GM21381 (cell line): ENCODE results near the gene SIGLEC7.
"Not testable (repeated sequence)": the region's sequence is repeated elsewhere in the genome, so short reads cannot be mapped to it uniquely, and the experiment has no call there.

ENCODE experiments used
- ATAC-seq: cut with Tn5 transposase; IDR thresholded peaks from one replicate; pipeline ENCODE4 v1.9.1; 2021; ENCODE audit warnings: mild to moderate bottlenecking, moderate library complexity; ENCODE audit not compliant: unreplicated experiment

SIGLEC7 gene

DNA sequence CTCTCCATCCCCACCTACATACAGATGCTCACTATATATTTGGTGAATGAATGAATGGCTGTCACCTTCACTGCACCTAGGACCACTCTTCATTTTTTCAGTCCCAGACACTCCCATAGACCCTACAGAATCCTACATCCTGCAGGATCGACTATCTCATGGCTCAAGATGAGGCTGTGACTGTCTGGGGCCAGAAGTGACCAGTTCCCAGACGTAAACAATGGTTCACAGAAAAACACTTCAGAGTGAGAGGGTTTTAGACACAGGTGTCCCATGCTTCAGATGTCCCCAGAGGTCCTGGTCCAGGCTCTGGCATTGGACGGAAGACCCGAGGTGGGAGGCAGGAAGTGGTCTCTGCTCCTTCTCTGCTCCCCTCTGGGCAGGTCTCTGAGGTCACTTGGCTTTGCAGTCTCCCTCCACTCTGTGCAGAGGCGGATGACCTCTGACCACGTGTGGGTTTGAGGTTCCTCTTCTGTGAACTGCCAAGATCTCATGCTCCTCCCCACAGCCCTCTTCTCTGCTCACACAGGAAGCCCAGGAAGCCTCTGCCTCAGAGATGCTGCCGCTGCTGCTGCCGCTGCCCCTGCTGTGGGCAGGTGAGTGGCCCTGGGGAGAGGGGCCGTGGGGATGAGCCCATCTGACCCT lies 24.9 kb downstream of the SIGLEC7 start:
- ATAC-seq = no peak

DNA sequence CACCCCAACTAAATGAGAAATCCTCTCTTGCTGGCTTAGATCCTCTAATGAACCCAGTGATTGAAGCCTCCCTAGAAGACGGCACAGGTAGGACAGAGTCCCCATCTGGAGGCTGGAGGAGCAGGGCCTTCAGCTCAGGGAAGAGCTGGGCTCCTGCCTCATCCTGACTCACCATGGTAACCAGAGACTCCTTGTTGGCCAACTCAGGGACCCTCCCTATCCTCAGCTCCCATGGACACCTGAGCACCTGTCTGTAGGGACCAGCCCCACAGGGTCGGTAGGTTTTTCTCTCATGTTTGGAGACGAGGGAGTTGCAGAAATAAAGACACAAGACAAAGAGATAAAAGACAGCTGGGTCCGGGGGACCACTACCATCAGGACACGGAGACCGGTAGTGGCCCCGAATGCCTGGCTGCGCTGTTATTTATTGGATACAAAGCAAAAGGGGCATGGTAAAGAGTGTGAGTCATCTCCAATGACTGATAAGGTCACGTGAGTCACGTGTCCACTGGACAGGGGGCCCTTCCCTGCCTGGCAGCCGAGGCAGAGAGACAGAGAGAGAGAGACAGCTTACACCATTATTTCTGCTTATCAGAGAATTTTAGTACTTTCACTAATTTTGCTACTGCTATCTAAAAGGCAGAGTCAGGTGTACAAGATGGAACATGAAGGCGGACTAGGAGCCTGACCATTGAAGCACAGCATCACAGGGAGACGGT lies 26.6 kb downstream of the SIGLEC7 start:
- no peak for ATAC-seq

DNA sequence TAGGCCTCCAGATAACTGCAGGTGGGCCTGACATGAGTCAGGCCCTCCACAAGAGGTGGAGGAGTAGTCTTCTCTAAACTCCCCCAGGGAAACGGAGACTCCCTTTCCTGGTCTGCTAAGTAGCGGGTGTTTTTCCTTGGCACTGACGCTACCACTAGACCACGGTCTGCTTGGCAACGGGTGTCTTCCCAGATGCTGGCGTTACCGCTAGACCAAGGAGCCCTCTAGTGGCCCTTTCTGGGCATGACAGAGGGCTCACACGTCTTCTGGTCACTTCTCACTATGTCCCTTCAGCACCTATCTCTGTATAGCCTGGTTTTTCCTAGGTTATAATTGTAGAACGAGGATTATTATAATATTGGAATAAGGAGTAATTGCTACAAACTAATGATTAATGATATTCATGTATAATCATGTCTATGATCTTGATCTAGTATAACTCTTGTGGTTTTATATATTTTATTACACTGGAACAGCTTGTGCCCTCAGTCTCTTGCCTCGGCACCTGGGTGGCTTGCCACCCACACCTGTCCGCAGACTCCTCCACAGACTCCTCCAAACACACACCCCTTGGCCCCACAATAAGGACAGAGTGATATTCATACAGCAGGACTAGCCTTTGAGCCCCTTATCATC lies 27.3 kb downstream of the SIGLEC7 start:
- ATAC-seq = not testable (repeated sequence)

DNA sequence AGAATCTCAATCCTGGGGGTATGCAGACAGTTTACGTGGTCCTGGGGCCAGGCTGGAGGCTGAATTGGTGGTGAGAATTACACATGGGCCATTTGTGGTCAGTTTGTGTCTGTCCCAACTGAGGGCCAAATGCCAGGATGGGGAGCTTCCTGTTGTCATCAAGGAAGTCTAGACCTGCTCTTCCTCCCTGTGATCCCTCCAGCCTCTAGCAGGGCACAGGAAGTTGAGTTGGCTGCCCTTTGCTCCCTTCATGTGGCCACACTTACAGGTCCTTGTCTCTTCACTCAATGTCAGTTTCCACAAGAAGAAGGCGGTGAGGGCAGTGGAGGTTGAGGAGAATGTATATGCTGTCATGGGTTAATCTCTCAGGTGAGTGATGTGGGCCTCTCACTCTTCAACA lies 30.1 kb downstream of the SIGLEC7 start:
- no peak for ATAC-seq

DNA sequence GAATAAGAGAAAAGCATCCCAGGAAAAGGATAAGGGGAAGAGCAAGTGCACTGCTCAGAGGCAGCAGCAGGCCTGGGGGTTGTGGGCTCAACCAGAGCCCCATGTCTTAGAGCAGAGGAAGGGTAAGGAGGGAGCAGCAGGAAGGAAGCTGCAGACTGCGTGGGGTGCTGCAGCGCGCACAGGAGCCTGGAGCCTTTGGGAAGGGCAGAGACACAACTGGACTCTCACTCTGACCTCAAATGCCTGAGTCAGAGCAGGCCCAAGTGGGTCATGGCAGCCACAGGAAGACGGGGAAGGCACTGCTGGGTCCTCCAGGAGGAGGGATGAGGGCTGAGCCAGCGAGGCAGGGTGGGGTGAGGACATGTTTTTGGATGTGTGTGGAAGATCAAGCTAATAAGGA lies 31.6 kb downstream of the SIGLEC7 start:
- no peak for ATAC-seq

DNA sequence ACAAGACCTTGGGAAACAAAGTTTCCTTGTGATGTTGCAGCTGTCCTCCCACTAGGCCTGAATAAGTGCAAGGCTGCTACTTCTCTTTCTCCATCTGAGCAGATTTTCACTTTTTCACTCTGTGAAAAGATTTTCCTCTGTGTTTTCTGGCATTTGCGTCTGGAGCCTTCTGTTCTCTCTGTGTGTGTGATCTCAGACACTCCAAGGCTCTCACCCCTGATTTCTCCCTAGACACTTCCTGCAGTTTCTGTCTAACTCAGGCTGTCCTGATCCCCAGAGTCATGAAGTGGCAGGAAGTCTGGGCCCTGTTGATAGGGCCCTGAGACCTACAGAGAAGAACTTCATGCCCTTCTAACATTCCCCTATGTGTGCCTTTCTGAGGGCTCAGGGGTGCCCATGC lies 37.2 kb downstream of the SIGLEC7 start:
- no peak for ATAC-seq

DNA sequence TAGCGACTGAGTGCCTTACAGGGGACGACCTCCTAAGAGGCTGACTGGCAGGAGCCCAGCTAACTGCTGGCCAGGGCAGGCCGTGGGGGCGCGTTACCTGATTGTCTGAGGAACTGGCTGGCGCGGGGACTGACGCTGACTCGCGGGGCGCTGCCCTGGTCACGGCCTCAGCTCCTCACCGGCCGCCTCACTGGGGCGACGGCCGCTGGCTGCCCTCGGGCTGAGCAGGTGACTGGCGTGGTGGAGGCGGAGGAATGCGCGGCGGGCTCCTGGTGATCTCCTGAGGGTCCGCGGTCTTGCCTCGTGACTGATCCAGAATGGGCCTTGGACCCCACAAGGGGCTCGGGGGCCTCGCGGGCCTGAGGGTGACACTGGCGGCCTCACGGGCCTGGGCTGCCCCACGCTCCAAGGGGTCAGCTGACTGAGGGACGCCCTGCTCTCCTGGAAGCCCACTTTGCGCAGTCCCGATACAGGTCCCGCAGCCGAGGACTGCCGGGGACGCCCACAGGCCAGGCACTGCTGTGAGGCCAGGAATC lies 39.3 kb downstream of the SIGLEC7 start:
- no peak for ATAC-seq

DNA sequence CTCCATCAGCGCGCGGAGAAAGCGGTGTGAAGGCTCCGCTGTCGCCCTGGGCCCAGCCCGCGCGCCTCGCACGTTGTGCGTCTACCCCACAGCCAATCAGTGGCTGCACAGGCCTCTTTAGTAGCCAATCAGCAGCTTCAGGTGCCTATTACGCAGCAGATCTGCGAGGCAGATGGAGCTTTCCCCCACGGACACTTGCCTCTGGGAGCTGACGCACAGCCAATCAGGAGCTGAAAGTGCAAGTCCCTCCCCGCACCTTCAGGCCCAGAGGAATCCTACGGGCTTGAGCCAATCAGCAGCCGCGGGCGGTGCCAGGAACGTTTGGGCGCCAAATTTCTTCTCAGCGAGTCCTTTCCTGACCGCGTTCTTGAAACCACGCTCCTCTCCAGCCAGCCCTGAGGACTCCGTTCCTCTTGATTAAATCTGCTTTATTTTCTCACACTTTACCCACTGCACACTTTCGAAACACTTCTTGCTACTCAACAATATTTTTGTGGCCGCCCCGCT lies 39.9 kb downstream of the SIGLEC7 start:
- no peak for ATAC-seq

DNA sequence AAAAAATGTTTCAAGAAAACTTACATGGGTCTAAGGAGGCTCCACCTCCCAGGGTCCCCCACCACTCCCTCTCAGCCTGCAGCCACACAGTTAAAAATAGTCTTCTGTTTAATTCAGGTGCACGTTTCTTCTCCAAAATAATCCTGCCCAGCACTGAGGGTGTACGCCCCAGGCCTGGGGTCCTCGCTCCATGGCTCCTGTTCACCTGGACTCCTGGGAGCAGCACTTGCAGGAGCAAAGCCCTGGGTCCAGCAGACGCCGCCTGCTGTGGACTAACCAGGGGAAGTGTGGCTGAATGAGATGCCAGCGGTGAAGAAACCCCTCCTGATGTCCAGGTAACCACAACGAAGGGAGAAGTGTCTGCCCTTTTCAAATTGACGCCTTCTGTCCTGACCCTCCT lies 41.5 kb downstream of the SIGLEC7 start:
- ATAC-seq = no peak

DNA sequence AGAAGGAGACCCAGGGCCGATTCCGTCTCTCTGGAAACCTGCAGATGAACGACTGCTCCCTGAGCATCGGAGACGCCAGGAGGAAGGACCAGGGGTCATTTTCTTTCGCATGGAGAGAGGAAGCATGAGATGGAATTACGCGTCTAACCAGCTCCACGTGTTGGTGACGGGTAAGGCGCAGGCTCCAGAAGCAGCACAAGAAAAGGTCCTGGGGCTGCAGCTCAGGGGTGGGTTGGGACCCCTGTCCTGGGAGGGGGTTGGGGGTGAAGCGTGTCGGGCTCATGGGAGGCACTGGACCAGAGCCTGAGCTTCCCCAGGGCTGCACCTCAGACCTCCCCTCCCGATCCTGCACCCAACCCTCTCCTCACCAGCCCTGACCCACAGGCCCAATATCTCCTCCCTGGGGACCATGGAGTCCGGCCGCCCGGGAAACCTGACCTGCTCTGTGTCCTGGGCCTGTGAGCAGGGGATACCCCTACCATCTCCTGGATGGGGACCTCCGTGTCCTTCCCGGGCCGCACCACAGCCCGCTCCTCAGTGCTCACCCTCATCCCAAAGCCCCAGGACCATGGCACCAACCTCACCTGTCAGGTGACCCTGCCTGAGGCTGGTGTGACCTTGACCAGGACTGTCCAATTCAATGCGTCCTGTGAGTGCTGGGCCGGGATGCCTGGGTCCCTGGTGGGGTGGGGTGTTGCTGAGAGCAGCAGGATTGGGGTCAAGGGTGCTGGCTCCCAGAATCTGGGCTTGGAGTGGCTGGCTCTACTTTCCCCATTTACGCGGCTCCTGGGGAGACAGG lies 43.2 kb downstream of the SIGLEC7 start:
- no peak for ATAC-seq

DNA sequence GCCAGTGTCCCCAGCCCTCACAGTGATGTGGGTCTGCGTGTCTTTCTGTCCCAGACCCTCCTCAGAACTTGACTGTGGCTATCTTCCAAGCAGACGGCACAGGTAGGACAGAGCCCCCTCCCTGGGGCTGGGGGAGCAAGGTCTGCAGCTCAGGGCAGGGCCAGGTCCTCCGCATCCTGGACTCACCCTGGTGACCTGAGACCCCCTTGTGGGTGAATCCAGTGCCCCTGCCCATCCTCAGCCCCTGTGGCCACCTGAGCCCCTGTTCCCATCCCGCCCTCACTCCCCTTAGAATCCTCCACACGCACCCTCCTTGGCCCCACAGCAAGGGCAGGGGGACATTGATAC lies 43.7 kb downstream of the SIGLEC7 start:
- no peak for ATAC-seq

DNA sequence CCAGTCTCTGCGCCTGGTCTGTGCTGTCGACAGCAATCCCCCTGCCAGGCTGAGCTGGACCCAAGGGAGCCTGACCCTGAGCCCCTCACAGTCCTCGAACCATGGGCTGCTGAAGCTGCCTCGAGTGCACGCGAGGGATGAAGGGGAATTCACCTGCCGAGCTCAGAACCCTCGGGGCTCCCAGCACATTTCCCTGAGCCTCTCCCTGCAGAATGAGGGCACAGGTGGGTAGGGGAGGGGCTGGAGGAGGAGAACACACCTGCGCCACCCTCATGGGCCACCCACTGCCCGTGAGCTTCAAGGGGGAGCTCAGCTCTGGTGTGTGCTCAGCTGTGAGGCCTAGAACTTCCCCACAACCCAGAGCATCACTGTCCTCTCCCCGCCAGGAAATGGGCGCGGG lies 44.2 kb downstream of the SIGLEC7 start:
- no peak for ATAC-seq

DNA sequence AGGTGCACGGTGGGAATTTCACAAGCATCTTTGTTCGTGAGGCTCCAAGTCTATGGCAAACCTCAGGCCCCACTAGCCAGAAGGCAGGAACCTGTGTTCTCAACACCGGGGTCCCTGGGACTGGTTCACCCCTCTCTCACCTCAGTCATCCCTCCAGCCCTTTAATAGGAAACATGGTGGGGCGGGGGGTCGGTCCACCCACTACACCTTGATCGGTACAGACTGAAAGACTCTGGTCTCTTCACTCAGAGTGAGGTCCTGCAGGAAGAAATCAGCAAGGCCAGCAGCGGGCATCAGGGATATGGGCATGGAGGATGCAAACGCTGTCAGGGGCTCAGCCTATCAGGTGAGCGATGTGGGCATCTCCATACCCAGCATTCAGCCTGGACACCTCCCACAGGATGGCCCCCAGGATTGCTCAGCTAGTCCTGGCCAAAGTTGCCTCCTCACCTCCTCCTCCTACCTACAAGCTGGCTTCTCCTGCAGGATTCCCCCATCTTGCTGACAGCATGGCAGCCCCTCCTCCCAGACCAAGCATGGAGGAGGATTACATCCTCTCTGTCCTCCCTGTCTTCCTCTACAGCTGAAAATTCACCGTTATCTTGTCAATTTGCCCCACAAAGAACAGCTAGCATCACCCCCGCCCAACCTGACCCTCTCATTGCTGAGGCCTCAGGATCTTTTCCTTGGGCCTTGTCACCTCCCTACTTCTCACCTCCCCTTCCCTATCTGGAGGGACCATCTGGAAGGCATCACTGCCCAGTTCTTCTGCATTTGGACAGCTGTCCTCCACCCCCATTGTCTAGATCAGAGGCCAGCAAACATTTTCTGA lies 45.5 kb downstream of the SIGLEC7 start:
- no peak for ATAC-seq

DNA sequence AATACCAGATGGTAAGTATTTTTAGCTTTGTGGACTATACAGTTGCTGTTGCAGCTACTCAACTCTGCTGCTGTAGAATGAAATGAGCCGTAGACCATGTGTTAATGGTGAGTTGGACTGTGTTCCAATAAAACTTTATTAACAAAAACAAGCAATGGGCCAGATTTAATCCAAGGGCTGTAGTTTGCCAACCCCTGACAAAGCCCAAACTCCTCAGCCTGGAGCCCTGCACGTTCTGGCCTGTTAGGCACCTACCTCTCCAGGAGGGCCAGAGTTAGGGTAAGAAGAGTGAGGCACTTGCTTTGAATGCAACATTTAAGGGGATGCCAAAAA lies 46.1 kb downstream of the SIGLEC7 start:
- ATAC-seq = no peak

DNA sequence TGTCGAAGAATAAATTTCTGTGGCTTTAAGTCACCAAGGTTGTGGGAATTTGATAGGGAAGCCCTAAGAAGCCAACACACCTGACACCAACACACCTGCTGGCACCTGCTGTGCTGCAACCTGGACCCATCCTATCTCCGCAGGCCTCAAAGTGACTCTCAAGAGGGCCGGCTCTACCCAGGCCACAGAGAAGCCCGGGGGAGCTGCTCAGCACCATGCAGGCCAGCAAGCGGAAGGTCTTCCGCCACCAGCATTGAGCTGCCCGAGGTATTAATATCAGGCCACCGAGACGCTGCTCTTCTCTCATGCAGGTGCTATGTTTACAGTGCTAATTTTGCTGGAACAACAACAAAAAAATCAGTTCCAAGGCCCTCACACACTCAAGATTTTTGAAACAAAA lies 50.6 kb downstream of the SIGLEC7 start:
- no peak for ATAC-seq

DNA sequence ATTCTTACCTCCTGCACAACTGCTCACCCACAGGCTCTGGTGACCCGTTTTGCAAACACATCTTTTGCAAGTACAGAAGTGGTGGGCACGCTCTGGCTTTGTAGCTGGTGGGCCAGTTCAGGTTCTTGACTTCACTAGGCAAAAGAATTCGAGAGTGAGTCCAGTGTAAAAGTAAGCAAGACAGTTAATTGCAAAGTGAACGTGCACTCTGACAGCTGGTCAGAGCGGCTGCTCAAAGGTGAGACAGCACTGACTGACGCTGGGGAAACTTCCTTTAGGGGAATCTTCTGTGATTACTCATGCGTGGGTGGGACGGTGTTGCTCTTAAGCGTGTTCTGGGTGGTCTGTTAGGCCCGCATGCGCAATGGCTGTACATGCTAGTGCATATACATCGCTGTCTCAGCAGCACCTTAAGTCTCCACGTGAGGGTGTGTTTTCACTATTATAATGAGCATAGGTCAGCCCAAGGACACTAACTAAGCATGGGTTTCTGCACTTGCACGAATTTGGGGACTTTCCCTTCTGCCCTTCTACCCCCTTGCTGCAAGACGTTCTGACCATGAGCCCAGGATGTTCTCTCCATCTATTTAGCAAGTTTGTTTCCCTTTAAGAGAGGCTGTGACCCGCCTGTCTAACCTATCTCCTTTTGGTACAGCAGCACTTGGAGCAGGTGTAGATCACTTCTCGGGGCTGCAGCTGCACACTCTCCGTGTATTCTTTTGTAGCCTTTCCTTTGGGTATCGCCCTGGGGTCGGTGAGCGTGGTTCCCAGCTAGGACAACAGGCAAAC lies 52.6 kb downstream of the SIGLEC7 start:
- no peak for ATAC-seq

DNA sequence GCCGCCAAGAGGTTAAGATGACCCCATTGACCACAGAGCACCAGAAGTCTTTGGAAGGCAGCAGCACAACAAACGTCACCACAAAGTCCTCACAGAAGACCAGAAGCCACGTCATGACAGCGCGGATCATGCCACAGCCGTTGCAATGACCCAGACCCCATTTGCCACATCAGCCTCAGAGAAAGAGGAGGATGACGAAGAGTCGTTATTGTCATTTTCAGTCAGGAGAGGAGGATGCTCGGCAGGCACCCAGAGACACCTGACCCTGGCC lies 53.1 kb downstream of the SIGLEC7 start:
- no peak for ATAC-seq

DNA sequence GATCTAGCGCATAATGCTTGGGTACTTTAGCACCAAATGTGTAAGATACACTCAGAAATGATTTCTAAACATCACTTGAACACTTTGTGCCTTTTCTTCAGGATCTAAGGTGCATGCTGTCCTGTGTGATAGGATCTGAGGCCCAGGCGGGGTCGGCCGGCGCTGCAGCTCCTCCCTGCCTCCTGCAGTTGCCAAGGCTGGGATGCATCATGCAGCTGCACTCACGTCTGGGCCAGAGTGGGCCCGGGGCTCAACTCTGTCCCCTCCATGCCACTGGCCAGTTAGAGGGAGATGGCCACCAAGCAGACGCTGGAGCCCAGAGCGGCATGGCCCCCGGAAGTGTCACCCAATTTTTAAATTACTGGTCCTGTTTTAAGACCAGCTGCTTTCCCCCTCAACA lies 53.5 kb downstream of the SIGLEC7 start:
- no peak for ATAC-seq

DNA sequence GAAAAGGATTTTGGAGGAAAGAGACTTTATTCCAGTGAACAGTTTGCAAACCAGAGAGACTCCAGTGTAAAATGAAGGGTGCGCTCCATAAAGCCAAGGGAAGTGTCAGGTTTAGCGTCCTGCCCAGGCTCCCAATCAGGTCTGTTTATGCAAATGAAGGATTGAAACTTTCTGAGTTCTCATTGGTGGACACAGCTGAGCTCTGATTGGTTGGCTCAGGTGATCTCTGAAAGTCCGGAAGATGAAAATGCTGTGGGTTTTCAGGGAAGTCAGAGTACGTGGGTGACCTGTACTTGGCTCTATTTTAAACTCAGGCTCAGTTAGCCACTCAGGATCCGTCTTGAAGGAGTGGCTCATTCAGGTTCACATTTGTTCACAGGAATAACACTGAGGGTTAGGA lies 54.1 kb downstream of the SIGLEC7 start:
- ATAC-seq = no peak

DNA sequence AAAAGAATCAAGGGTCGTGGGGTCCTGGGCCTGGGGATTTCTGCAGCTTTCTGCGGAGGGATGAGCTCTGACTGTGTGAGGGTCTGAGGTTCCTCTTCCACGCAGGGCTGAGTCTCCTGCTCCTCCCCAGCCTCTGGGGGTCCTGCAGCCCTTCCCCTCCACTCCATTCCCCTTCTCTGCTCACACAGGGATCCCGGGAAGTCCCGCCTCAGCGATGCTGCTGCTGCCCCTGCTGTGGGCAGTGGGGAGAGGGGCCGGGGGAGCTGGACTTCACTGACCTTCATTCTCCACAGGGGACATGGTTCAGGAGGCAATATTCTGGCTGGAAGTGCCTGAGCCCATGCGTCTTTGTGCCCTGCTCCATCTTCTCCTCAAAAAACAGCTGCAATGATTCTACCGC lies 56.5 kb downstream of the SIGLEC7 start:
- no peak for ATAC-seq
